Vagina (tissue), 2 donors: ENCODE measurements around the gene GTF2A1. TPM values are rescaled to one million over a fixed set of nuclear protein-coding genes. Genes with fewer than 3 reads are reported as not detected.

Experiments
- DNase-seq, 2 donors: peaks; one replicate each; pipeline ENCODE4 v3.0.0-alpha.2; 2017; ENCODE audit errors: extremely low spot score in 2 of 2
- H3K27ac ChIP-seq: fragments of 200-600 bp; sonication (generic); one replicate; pipeline ENCODE4 v1.5.1; 2019
- H3K27me3 ChIP-seq: fragments of 200-600 bp; sonication (generic); one replicate; pipeline ENCODE4 v1.5.1; 2019
- H3K36me3 ChIP-seq, 2 donors: fragments of 200-600 bp; sonication (generic); one replicate each; pipeline ENCODE4 v1.5.1; 2017 to 2019
- H3K4me1 ChIP-seq: fragments of 200-600 bp; sonication (generic); one replicate; pipeline ENCODE4 v1.5.1; 2019
- H3K4me3 ChIP-seq, 2 donors: fragments of 200-600 bp; sonication (generic); 1 replicate in 1 of 2; 2 replicates in 1 of 2; pipeline ENCODE4 v1.5.1; 2016 to 2019
- H3K9me3 ChIP-seq: fragments of 200-600 bp; sonication (generic); one replicate; pipeline ENCODE4 v1.5.1; 2019
- POLR2A ChIP-seq, 2 donors: fragments of 450-650 bp; IDR thresholded peaks; one replicate each; pipeline ENCODE4 v1.6.1; 2017; ENCODE audit warnings: antibody characterized with exemption in 2 of 2, mild to moderate bottlenecking in 2 of 2, moderate library complexity in 2 of 2
- POLR2AphosphoS5 ChIP-seq, 2 donors: sonication (generic); formaldehyde crosslinking; IDR thresholded peaks; one replicate each; pipeline ENCODE4 v1.9.0; 2017; ENCODE audit warnings: antibody characterized with exemption in 2 of 2, mild to moderate bottlenecking in 2 of 2, low read depth in 1 of 2; ENCODE audit not compliant: insufficient read depth in 1 of 2
- intact Hi-C: fragments of 100-400 bp; cut with DNase I; formaldehyde crosslinking; loops from one replicate; pipeline ENCODE4 v1.15.1; 2023
- small RNA-seq: library from RNA; depleted of rRNA; stranded (forward); fragments of <200 nt; gene quantifications from one replicate; pipeline ENCODE3, GENCODE V24; 2016
- total RNA-seq: library from RNA; depleted of rRNA; stranded (reverse); fragments of >200 nt; gene quantifications from one replicate; pipeline ENCODE4 v1.2.3, GENCODE V29; 2016
- TF ChIP-seq, protein P1 (sequence below), 3 experiments: fragments of 450-650 bp in 2 of 3; fragments of 200-600 bp in 1 of 3; sonication (generic) in 1 of 3; IDR thresholded peaks; one replicate each; pipeline ENCODE4 v1.5.1; 2017 to 2019; ENCODE audit warnings: antibody characterized with exemption in 3 of 3, mild to moderate bottlenecking in 2 of 3, moderate library complexity in 2 of 3

Gene GTF2A1
- total RNA-seq, 1 donor from 2014 or later, result 21.6 TPM

- intact Hi-C loops, result no loop called here
- no peak for DNase-seq
- no peaks in the 10 kb centered on the region for H3K9me3 ChIP-seq
- TF ChIP-seq, protein P1, sequence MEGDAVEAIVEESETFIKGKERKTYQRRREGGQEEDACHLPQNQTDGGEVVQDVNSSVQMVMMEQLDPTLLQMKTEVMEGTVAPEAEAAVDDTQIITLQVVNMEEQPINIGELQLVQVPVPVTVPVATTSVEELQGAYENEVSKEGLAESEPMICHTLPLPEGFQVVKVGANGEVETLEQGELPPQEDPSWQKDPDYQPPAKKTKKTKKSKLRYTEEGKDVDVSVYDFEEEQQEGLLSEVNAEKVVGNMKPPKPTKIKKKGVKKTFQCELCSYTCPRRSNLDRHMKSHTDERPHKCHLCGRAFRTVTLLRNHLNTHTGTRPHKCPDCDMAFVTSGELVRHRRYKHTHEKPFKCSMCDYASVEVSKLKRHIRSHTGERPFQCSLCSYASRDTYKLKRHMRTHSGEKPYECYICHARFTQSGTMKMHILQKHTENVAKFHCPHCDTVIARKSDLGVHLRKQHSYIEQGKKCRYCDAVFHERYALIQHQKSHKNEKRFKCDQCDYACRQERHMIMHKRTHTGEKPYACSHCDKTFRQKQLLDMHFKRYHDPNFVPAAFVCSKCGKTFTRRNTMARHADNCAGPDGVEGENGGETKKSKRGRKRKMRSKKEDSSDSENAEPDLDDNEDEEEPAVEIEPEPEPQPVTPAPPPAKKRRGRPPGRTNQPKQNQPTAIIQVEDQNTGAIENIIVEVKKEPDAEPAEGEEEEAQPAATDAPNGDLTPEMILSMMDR (IDR thresholded peaks at IDR 0.05), result no peak
- no peak for TF ChIP-seq POLR2AphosphoS5 (IDR thresholded peaks at IDR 0.05; ENCODE audit: insufficient read depth in 1 of 2, low read depth in 1 of 2)
- TF ChIP-seq POLR2A (IDR thresholded peaks at IDR 0.05), result no peak
- H3K27ac ChIP-seq, result no peak overlapping the region
- no peaks in the 10 kb centered on the region for H3K36me3 ChIP-seq
- no peak overlapping the region for H3K4me3 ChIP-seq
- no peaks in the 10 kb centered on the region for H3K27me3 ChIP-seq
- H3K4me1 ChIP-seq, result no peaks in the 10 kb centered on the region
Measured at GRCh38 chr14:81133400-81133799, 87.4 kb downstream of the GTF2A1 start.

DNA sequence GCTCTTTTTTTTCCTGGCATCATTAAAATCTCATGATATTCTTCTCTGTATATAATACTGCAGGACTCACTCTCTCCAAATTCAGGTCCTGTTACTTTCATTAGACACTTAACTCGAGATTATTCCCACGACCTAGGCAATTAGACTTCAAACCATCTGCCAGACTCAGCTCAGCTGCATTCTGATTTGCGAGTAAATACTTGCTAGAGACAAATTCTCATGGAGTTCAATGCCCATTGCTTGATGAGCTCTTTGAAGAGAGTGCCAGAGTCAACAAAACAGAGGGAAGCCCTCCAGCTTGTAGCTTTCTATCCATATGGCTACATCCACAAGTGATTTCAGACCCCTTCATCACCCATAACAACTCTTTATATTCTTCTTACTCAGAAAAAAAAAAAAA is 88.3 kb downstream of the GTF2A1 start:
- Histone ChIP-seq H3K4me3 (no peak overlapping the region), H3K36me3 (no peaks in the 10 kb centered on the region), H3K9me3 (no peaks in the 10 kb centered on the region), H3K27me3 (no peaks in the 10 kb centered on the region), H3K4me1 (no peaks in the 10 kb centered on the region), H3K27ac (no peak overlapping the region)
- no peak for DNase-seq
- intact Hi-C loops, result no loop called here
- TF ChIP-seq POLR2AphosphoS5 (IDR thresholded peaks at IDR 0.05; ENCODE audit: insufficient read depth in 1 of 2, low read depth in 1 of 2) (no peak), POLR2A (IDR thresholded peaks at IDR 0.05) (no peak)
- TF ChIP-seq, protein P1 (IDR thresholded peaks at IDR 0.05), result no peak

DNA sequence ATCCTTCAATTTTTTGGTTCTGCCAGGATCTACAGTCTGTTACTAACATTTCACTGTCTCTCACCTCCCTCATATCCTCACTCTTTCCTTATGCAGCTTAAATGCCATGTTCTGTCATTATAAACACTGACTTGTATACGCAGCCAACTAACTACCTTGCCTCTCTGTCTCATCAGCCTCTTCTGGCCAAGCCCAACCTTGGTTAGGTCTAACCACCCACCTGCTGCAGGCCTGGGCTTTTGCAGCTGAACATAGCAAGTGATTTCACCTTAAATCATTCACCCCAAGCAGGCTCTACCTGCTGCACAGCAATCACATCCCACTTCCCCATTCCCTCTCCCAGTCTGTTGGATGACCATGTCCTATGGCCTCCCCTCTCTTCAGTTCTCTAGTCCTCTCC is 91.5 kb downstream of the GTF2A1 start:
- Histone ChIP-seq H3K36me3 (no peaks in the 10 kb centered on the region), H3K27me3 (no peaks in the 10 kb centered on the region), H3K27ac (no peak overlapping the region), H3K4me3 (no peak overlapping the region), H3K9me3 (no peaks in the 10 kb centered on the region), H3K4me1 (no peaks in the 10 kb centered on the region)
- DNase-seq, result no peak
- no peak for TF ChIP-seq POLR2A (IDR thresholded peaks at IDR 0.05)
- no peak for TF ChIP-seq POLR2AphosphoS5 (IDR thresholded peaks at IDR 0.05; ENCODE audit: insufficient read depth in 1 of 2, low read depth in 1 of 2)
- TF ChIP-seq, protein P1 (IDR thresholded peaks at IDR 0.05), result no peak
- intact Hi-C loops, result no loop called here

DNA sequence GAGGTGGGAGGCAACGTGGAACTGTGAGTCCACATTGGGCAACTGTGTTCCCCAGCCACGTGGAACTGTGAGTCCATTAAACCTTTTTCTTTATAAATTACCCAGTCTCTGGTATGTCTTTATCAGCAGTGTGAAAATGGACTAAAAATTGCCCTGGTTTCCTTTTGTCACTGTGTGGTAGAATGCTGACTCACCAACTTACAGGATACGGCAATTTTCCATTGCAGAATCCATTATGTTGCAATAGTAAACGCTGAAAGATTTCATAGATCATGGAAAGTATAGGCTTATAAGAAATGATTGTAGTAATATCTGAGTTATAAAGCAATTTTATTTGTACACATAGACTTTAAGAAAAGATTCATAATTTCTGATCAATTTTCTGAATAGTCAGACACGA is 93.0 kb downstream of the GTF2A1 start:
- H3K36me3 ChIP-seq, result no peaks in the 10 kb centered on the region
- intact Hi-C loops, result no loop called here
- no peaks in the 10 kb centered on the region for H3K27me3 ChIP-seq
- H3K9me3 ChIP-seq, result no peaks in the 10 kb centered on the region
- H3K27ac ChIP-seq, result no peak overlapping the region
- H3K4me3 ChIP-seq, result no peak overlapping the region
- no peak for DNase-seq
- TF ChIP-seq, protein P1 (IDR thresholded peaks at IDR 0.05), result no peak
- TF ChIP-seq POLR2AphosphoS5 (IDR thresholded peaks at IDR 0.05; ENCODE audit: insufficient read depth in 1 of 2, low read depth in 1 of 2) (no peak), POLR2A (IDR thresholded peaks at IDR 0.05) (no peak)
- H3K4me1 ChIP-seq, result no peaks in the 10 kb centered on the region

DNA sequence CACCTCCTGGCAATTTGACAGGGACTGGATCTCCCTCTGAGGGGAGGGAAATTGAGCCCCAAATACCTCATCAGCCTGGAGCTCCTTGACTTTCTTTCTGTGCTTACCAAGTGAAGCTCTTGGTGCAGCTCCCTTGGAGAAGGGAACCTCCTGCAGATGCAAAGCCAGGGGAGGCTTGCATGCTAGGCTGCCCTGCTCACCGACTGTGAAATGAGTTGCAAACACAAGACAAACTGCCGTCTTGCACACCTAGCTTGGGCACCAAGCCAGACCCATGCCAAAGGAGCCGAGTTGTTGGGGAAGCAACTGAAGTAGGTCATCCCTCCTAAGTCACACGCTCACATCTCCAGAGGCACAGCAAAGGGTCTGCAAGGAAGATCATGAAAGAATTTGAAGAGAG is 95.2 kb downstream of the GTF2A1 start:
- TF ChIP-seq POLR2AphosphoS5 (IDR thresholded peaks at IDR 0.05; ENCODE audit: insufficient read depth in 1 of 2, low read depth in 1 of 2) (no peak), POLR2A (IDR thresholded peaks at IDR 0.05) (no peak)
- TF ChIP-seq, protein P1 (IDR thresholded peaks at IDR 0.05), result no peak
- Histone ChIP-seq H3K4me3 (no peak overlapping the region), H3K9me3 (no peaks in the 10 kb centered on the region), H3K27ac (no peak overlapping the region), H3K36me3 (no peaks in the 10 kb centered on the region), H3K27me3 (no peaks in the 10 kb centered on the region), H3K4me1 (no peaks in the 10 kb centered on the region)
- intact Hi-C loops, result no loop called here
- no peak for DNase-seq

Small RNA genes within 50 kb of the gene (small RNA-seq; reads per million reads assigned to genes)
- gene DYNLL1P1, result not detected
- gene SNORA79, result 0.95 reads per million, percentile 15 among the genes with 10 or more reads in this experiment

Other genes with a start within 250 kb of the GTF2A1 start
- 39.8 TPM for gene STON2, start 179.4 kb upstream of the GTF2A1 start, total RNA-seq